Coronary artery (tissue), 2 donors: Measurements from ENCODE around the gene UBD.

Experiments
- DNase-seq: peaks from one replicate; pipeline ENCODE4 v3.0.0-alpha.2; 2017; ENCODE audit warnings: low spot score
- H3K27ac ChIP-seq, 2 donors: fragments of 200-600 bp; sonication (generic); one replicate each; pipeline ENCODE4 v1.5.1; 2016 to 2019
- H3K4me3 ChIP-seq: fragments of 200-600 bp; sonication (generic); 2 replicates; pipeline ENCODE4 v1.5.1; 2016; ENCODE audit warnings: mild to moderate bottlenecking, moderate library complexity
- CTCF ChIP-seq: fragments of 200-600 bp; sonication (generic); IDR thresholded peaks from one replicate; pipeline ENCODE4 v1.5.1; 2019; ENCODE audit warnings: antibody characterized with exemption

The UBD gene

GRCh38 chr6:29524444-29525310 lies 34.9 kb downstream of the UBD start:
- no peak overlapping the region for H3K27ac ChIP-seq
- DNase-seq = no peak
- no peak overlapping the region for H3K4me3 ChIP-seq
- no peak for TF ChIP-seq CTCF

- DNase-seq = no peak
- TF ChIP-seq CTCF = no peak
- no peak overlapping the region for H3K27ac ChIP-seq
- no peak overlapping the region for H3K4me3 ChIP-seq
Measured at GRCh38 chr6:29524044-29524443, 35.5 kb downstream of the UBD start.

GRCh38 chr6:29522227-29522626 lies 37.3 kb downstream of the UBD start:
- TF ChIP-seq CTCF = no peak
- no peak for DNase-seq
- Histone ChIP-seq H3K4me3 (no peak overlapping the region), H3K27ac (no peak overlapping the region)

- no peak overlapping the region for H3K4me3 ChIP-seq
Measured at GRCh38 chr6:29521006-29521680, 38.4 kb downstream of the UBD start.

GRCh38 chr6:29520232-29520631 lies 39.3 kb downstream of the UBD start:
- Histone ChIP-seq H3K27ac (no peak overlapping the region), H3K4me3 (no peak overlapping the region)
- no peak for TF ChIP-seq CTCF
- DNase-seq = no peak

More at GRCh38 chr6:29521006-29521680, 38.4 kb downstream of the UBD start:
- DNase-seq = no peak
- no peak for TF ChIP-seq CTCF
- H3K27ac ChIP-seq = no peak overlapping the region

GRCh38 chr6:29519291-29520010 lies 40.1 kb downstream of the UBD start:
- no peak overlapping the region for H3K4me3 ChIP-seq
- no peak for TF ChIP-seq CTCF
- no peak overlapping the region for H3K27ac ChIP-seq
- DNase-seq = no peak
